HG03039 (cell line): Measurements from ENCODE around the gene C10orf90.

Source experiments
- ATAC-seq: cut with Tn5 transposase; IDR thresholded peaks from one replicate; pipeline ENCODE4 v1.9.1; 2021; ENCODE audit warnings: mild to moderate bottlenecking, moderate library complexity; ENCODE audit not compliant: unreplicated experiment

The C10orf90 gene

GRCh38 chr10:126674741-126675515 lies 4.4 kb upstream of the C10orf90 start:
- ATAC-seq = no peak

DNA sequence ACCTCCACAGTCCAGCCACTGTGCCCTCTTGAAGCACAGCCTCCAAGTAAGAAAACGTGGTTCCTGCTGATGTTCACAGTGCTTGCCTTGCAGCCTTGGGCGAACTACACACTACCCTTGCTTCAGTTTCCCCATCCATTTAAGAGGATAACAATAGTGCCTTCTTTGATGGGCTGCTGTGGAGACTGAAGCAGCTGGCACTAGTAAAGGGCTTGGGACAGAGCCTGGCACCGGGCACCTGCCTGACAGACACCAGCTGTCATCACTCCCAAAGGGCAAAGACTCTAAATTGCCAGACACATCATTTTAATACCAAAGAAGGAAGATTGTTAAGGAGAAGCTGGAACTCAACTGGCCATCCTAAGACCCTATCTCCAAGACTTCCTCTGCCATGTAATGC lies 3.1 kb upstream of the C10orf90 start:
- no peak for ATAC-seq

GRCh38 chr10:126671402-126671975 lies 996 bp upstream of the C10orf90 start:
- ATAC-seq = no peak

DNA sequence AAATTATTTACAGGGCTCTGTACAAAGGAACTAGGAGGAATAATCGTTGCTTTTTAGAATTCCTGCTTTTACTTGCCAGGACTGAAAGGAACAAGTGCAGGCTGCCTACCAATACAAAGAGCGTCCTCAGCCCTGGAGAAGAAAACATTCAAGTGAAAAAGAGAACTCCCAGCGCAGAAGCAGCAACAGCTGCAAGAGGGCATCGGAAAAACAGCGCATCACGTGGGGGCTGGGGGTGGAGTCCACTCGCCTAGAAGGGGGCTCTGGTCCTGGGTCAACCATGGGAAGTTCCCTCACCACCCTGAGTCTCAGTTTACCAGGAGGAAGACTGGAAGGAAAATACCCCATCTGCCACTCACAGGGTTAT lies 385 bp upstream of the C10orf90 start:
- ATAC-seq = no peak

- no peak for ATAC-seq
These were observed 1.3 kb downstream of the C10orf90 start for GRCh38 chr10:126669168-126669567.

DNA sequence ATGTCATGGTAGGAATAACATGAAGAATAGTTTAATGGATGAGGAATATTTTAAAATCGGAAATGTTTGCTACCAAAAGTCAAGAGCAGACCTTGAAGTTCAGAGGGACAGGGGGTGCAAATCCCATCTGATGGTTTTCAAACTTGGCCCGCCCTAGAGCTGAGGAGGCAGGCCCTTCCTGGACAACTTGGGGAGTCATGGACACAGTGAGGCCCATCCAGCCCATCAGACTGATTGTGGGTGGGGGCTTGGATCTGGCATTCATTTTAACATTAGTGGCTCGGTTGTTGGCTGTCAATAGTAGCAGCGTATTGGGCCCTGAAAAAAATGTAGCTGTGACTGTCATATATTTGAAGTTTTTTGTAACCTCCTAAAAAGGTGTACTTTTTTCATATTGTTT lies 2.0 kb downstream of the C10orf90 start:
- ATAC-seq = no peak

GRCh38 chr10:126667568-126667967 lies 2.9 kb downstream of the C10orf90 start:
- no peak for ATAC-seq

DNA sequence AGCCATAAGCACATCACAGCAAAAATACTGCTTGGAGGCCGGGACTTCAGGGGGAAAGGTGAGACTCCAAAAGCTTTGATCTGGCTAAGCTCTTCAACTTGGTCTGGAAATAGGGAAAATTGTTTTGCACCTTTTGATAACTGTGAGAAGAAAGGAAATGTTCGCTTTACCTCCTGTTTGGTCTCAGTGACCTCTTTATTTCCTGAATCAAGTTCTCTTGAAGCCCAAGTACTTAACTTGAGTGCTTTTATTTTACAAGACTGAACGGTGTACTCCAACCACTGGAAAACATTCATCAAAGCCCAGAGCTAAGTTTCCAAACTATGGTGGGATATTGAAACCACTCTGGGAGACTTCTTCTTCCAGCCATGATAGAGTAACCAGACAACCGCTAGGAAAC lies 5.3 kb downstream of the C10orf90 start:
- no peak for ATAC-seq

GRCh38 chr10:126663880-126664279 lies 6.6 kb downstream of the C10orf90 start:
- ATAC-seq = no peak

DNA sequence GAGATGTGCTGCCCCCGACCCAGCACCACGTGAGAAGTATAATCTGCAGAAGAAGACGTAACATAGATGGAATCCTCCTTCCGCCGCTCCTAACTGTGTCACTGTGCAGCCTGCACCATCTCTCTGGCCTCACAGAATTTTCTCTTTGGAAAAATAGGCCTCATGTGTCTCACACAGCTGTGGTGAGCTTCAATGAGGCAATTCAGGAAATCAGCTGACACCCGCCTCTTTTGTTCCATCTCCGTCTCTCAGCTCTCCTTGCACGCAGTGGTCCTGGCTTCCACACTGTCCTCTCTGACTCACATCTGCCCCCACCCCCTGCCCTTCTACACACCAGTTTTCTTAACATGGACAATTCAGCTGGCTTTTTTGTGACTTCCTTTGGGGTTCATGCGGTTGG lies 7.2 kb downstream of the C10orf90 start:
- no peak for ATAC-seq

GRCh38 chr10:126661841-126662515 lies 8.5 kb downstream of the C10orf90 start:
- no peak for ATAC-seq

- no peak for ATAC-seq
These were observed 9.1 kb downstream of the C10orf90 start for GRCh38 chr10:126661356-126661755.

DNA sequence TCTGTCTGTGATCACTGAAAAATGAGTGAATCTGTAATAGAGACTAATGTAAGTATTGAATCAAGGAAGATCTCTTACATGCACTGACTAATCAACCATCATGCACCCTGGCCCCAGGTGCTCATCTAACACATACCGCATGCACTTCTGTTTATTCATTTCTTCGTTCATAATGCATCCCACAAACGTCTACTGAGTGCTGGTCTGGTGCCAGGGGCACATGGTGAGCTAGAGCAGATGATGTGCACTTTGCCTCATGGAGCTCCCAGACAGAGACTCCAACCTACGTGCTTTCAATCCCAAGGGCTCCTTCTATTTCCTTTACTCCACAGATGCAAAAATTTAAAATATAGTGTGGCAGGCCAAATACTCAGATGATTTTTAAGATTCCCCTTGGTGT lies 10.7 kb downstream of the C10orf90 start:
- ATAC-seq = no peak

GRCh38 chr10:126658928-126659327 lies 11.6 kb downstream of the C10orf90 start:
- ATAC-seq = no peak

GRCh38 chr10:126654579-126654978 lies 15.9 kb downstream of the C10orf90 start:
- no peak for ATAC-seq

DNA sequence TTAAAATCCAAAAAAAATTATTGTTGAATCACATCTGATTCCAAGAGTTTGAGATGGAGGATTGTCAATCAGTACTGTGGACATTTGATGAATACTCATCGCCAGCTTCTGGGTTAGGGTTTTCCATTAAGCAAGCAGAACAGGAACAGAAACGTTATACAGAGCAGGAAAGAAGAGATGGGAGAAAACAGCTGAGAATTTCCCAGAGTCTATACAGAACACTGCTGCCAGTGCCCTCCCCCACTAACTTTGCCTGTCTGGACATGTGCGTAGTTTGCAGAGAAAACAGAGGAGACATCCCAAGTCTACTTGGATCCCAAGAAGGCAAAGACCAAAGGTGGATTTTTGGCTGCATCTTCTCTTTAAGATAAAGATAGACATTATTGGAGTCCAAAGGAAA lies 19.0 kb downstream of the C10orf90 start:
- ATAC-seq = no peak

- ATAC-seq = no peak
These were observed 20.3 kb downstream of the C10orf90 start for GRCh38 chr10:126650161-126650560.

GRCh38 chr10:126647116-126647515 lies 23.4 kb downstream of the C10orf90 start:
- ATAC-seq = no peak

GRCh38 chr10:126646110-126646509 lies 24.4 kb downstream of the C10orf90 start:
- ATAC-seq = no peak

DNA sequence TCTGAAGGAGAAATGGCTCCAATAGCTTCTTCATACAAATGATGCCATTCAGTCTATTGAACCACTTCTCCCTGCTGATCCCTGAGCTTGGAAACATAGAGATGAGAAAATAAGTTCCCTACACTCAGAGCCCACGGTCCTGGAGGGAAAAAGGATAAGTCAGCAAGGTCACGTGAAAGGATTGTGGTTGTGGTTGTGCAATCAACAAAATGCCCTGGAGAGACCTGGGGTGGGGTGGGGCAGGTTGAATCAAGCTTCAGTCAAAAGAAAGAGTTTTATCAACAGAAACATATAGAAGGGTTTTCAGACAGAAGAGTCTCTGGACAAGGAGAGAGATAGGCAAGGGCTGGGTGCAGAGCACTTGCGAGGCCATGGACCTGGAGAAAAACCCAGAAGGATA lies 30.1 kb downstream of the C10orf90 start:
- no peak for ATAC-seq

DNA sequence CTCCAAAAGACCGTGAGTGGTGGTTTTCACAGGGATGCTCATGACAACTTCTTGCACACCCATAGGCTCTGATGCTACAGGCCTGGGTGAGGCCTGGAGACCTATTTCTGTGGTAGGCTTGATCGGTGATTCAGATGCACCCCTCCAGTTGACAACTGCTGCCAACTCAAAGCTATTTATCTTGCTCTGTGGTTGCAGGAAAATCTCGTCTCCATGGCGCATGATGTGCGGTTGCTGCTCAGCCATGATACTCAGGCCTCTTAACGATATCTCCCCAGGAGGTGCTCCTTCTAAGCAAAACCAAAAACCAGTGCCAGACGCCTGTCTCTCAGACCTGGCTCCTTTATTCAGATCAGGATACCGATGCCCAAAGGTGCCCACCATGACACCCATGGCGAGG lies 31.4 kb downstream of the C10orf90 start:
- no peak for ATAC-seq

DNA sequence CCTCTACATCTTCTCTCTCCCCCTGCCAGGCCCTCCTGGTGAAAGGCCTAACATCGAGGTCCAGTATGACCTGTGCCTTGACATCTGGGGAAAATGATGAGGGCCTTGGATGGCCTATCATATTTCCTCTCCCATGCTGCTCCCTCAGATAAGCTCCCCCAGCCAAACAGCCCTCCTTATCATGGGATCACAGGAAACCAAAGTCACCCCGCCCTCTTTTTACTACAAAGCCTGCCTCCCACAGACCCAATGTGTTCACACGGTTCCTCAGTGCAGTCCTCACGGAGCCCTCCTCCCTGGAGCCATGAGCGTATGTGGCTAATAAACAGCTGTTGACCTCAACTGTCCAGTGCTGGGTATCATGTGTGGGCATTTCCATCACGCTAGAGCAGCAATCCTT lies 32.0 kb downstream of the C10orf90 start:
- no peak for ATAC-seq
